Measurements from ENCODE around the gene LIPH. TPM values are rescaled to one million over a fixed set of nuclear protein-coding genes. Genes with fewer than 3 reads are reported as not detected.
"Not testable (repeated sequence)": the region's sequence is repeated elsewhere in the genome, so short reads cannot be mapped to it uniquely, and the experiment has no call there.

Gene LIPH
- total RNA-seq, 4 donors from 2014 or later = 5.8 to 27.5 (median 22.1) TPM

DNA sequence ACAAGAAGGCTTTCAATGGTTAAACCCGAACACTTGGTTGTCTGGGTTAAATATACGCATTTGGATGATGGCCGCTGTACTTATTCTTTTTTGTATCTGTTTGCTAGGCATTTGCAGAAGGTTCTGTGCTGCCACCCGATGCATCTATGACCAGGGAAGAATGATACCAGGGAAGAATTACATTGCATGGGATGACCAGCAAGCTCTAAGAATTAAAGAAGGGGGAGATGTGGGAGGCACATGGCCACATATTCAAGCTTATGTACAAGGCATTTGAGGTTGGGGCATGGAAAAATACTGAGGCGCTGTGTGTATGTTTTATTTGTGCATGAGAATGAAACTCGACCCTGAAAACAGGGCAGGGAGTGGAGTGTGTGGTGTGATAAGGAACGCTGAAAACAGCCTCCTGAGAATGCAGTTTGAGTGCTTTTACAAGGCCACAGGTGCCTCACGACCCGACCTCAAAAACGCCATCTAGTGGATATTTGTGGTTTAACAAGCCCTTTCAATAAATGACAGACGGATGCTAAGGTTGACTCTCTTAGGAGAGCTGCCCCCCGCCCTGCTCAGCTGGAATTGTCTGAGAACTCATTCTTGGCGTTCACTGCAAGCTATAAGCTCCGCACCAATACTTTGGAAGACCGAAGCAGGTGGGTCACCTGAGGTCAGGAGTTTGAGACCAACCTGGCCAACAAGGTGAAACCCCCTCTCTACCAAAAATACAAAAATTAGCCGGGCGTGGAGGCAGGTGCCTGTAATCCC lies 22.9 kb upstream of the LIPH start:
- H3K4me3 ChIP-seq, H3K4me1 ChIP-seq, H3K36me3 ChIP-seq, H3K27me3 ChIP-seq, H3K9me3 ChIP-seq: not testable (repeated sequence)
- peak in 1 of 3 donors; percentile 73 for DNase-seq
- H3K27ac ChIP-seq = peak overlapping the region in 1 of 4 donors; percentile 48
- TF ChIP-seq, protein P1, sequence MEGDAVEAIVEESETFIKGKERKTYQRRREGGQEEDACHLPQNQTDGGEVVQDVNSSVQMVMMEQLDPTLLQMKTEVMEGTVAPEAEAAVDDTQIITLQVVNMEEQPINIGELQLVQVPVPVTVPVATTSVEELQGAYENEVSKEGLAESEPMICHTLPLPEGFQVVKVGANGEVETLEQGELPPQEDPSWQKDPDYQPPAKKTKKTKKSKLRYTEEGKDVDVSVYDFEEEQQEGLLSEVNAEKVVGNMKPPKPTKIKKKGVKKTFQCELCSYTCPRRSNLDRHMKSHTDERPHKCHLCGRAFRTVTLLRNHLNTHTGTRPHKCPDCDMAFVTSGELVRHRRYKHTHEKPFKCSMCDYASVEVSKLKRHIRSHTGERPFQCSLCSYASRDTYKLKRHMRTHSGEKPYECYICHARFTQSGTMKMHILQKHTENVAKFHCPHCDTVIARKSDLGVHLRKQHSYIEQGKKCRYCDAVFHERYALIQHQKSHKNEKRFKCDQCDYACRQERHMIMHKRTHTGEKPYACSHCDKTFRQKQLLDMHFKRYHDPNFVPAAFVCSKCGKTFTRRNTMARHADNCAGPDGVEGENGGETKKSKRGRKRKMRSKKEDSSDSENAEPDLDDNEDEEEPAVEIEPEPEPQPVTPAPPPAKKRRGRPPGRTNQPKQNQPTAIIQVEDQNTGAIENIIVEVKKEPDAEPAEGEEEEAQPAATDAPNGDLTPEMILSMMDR (IDR thresholded peaks at IDR 0.05) = peak; percentile 15 to 84 (median 66)

DNA sequence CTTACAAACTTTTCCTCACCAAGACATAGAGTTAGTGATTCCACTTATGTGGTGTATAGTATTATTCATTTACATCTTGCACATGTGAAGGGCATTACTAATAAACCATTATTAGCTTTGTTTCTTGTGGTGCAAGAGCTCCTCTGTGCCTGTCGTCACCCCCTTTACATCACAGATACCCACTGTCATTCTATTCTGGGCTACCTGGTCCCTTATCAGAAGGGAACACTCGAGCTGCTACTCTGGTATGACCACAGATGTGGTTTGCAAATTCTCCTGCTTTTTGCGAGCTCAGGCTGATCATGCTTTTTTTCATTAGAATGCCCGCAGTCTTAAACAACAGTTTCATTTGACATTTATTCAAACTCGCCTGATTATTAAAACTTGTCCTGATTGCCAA lies 19.8 kb upstream of the LIPH start:
- DNase-seq = no peak
- Histone ChIP-seq H3K36me3 (no peaks in the 10 kb centered on the region), H3K4me3 (no peak overlapping the region), H3K4me1 (peaks cover 0 to 3% (median 0%) of the 10 kb centered on the region in 4 donors), H3K27me3 (no peaks in the 10 kb centered on the region), H3K27ac (no peak overlapping the region), H3K9me3 (peaks cover 0 to 6% (median 0%) of the 10 kb centered on the region in 4 donors)
- TF ChIP-seq POLR2A (IDR thresholded peaks at IDR 0.05) = no peak
- TF ChIP-seq, protein P1 (IDR thresholded peaks at IDR 0.05) = no peak

DNA sequence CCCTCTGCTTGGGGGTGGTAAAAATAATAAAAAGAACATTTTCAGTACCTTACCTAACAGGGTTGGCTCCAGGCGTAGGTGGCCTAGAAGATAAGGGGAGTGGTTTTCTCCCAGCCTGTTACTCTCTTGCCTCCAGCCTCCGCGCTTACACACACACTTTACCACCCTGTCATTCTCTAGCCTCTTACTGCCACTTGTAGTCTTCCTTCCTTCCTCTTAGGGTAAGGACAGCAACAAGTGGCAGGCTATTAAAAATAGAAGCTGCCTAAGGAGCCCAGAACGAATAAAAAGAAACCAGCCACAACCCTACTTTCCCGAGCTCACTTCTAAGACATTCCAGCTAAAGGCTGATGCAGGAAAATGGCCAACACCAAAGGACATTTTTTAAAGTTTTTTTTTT lies 9.6 kb upstream of the LIPH start:
- Histone ChIP-seq H3K27ac (no peak overlapping the region), H3K4me1 (no peaks in the 10 kb centered on the region), H3K4me3 (no peak overlapping the region), H3K9me3 (no peaks in the 10 kb centered on the region), H3K36me3 (no peaks in the 10 kb centered on the region), H3K27me3 (no peaks in the 10 kb centered on the region)
- no peak for DNase-seq
- TF ChIP-seq, protein P1 (IDR thresholded peaks at IDR 0.05) = no peak
- TF ChIP-seq POLR2A (IDR thresholded peaks at IDR 0.05) = no peak

DNA sequence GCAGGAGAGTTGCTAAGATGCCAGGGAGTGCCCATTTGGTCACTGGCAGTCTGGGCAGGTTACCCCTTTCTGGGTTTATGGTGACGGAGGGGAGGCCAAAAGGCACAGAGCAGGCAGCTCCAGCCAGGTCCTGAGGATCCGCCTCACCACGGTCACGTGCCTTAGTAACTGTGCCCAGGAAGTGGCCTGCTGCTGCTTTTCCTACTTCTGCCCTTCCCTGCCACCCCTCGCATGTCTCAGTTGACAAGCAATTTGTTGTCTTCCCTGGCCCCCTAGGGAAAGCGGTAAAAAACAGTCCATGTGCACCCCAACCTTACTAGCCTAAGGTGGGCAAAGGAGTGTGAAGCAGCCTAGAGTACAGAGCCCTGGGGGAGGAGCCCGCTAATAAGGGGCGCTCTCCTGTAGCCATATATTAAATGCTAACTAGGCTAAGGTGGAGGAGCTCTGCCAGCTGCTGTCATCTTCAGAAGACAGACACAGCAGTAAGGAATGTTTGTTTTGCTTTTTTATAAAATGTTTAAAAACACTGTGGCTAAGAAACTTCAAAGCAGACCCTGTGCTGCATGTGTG lies 9.1 kb upstream of the LIPH start:
- no peak for DNase-seq
- no peak overlapping the region for H3K27ac ChIP-seq
- no peaks in the 10 kb centered on the region for H3K36me3 ChIP-seq
- H3K27me3 ChIP-seq = no peaks in the 10 kb centered on the region
- H3K4me3 ChIP-seq = no peak overlapping the region
- no peaks in the 10 kb centered on the region for H3K9me3 ChIP-seq
- TF ChIP-seq POLR2A (IDR thresholded peaks at IDR 0.05) = no peak
- TF ChIP-seq, protein P1 (IDR thresholded peaks at IDR 0.05) = no peak
- no peaks in the 10 kb centered on the region for H3K4me1 ChIP-seq

DNA sequence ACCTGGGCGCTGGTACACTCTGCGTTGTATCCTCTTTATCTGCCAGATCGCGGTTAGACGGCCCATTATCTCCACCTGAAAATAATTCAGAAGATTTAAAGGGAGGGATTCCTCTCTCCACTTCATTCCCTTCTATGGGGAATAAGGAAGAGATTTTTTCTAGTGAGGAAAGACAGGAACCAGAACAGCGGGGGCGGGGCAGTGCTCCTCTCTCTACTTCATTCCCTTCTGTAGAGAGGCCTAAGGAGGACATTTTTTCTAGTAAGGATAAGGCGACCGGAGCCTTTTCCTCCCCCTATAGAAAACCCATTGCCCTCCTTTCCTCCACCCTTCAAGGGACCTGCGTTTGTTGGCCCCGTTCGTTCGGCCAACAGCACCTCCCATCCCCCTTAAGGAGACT lies 8.3 kb upstream of the LIPH start:
- Histone ChIP-seq H3K27me3 (no peaks in the 10 kb centered on the region), H3K4me3 (no peak overlapping the region), H3K36me3 (no peaks in the 10 kb centered on the region), H3K9me3 (no peaks in the 10 kb centered on the region), H3K27ac (no peak overlapping the region), H3K4me1 (no peaks in the 10 kb centered on the region)
- no peak for DNase-seq
- TF ChIP-seq, protein P1 (IDR thresholded peaks at IDR 0.05) = no peak
- no peak for TF ChIP-seq POLR2A (IDR thresholded peaks at IDR 0.05)
